HCT116 (cell line): Measurements from ENCODE around the gene ZNF304.

Source experiments
- CBX3 ChIP-seq: IDR thresholded peaks from 2 replicates; pipeline ENCODE4 v1.6.1; 2012; ENCODE audit warnings: low read depth
- EGR1 ChIP-seq: IDR thresholded peaks from 2 replicates; pipeline ENCODE4 v1.6.1; 2012; ENCODE audit warnings: low read depth
- EZH2 ChIP-seq: fragments of 200-600 bp; sonication (generic); IDR thresholded peaks from 2 replicates; pipeline ENCODE4 v1.6.1; 2017; ENCODE audit warnings: antibody characterized with exemption, mixed run types
- POLR2A ChIP-seq: IDR thresholded peaks from 2 replicates; pipeline ENCODE4 v1.7.0; 2011; ENCODE audit warnings: borderline replicate concordance; ENCODE audit not compliant: insufficient read depth, insufficient read length; ENCODE audit errors: extremely low read depth
- ZFX ChIP-seq: fragments of 450-650 bp; IDR thresholded peaks from 2 replicates; pipeline ENCODE4 v1.6.1; 2017
- TF ChIP-seq, protein P1 (sequence below), 3 experiments: fragments of 200-600 bp in 1 of 3; sonication (generic) in 1 of 3; IDR thresholded peaks in 2 of 3; conservative IDR thresholded peaks in 1 of 3; 2 replicates each; pipeline ENCODE4 v1.5.1; 2012 to 2017; ENCODE audit warnings: low read depth in 2 of 3, low read length in 2 of 3, antibody characterized with exemption in 1 of 3, borderline replicate concordance in 1 of 3, control low read depth in 1 of 3, mild to moderate bottlenecking in 1 of 3, mixed read lengths in 1 of 3, mixed run types in 1 of 3, moderate library complexity in 1 of 3; ENCODE audit not compliant: insufficient read depth in 1 of 3

DNA sequence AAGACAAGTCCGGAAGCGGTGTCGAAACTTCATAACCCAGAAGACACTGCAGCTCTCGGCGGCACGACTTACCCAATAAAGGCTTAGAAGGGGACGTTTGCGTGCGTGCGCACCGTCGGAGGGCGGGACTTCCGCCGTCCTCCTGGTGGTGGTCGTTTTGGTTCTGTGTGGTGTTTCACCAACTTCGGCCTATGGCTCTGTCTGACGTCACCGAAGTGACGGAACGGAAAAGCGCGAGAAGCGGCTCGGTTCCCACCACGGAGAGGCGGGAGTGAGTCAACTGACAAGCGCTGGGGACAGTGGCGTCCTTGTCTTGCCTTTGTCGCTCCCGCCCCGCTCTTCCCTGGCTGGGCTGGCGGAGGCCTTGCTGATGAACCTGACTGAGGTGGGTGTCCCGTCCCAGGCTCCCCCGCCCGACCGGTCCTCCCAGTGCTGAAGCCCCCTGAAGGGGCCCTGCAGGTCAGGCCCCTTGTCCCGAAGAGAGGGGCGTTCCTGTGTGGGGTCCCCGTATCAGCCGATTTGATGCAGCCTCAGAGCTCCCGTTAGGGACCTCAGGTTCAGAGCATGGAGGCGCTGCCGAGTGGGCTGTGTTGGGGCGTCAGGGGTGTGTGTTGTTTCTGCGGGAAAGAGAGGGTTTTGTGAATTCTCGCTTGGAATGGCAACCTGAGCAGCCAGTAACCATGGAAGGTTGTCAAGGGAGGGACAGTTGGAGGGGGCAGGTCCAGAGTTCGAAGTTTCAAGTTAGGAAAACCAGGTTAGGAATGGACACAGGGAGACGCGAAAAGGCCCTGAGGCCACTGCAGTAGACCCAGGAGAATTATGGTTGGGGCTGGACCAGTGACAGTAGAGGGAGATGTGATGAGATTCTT is 38.9 kb downstream of the ZNF304 start, which contains the start of gene ZNF548:
- TF ChIP-seq POLR2A (peak; percentile 39), ZFX (peak; percentile 37), EGR1 (no peak), CBX3 (no peak), EZH2 (no peak)
- TF ChIP-seq, protein P1, sequence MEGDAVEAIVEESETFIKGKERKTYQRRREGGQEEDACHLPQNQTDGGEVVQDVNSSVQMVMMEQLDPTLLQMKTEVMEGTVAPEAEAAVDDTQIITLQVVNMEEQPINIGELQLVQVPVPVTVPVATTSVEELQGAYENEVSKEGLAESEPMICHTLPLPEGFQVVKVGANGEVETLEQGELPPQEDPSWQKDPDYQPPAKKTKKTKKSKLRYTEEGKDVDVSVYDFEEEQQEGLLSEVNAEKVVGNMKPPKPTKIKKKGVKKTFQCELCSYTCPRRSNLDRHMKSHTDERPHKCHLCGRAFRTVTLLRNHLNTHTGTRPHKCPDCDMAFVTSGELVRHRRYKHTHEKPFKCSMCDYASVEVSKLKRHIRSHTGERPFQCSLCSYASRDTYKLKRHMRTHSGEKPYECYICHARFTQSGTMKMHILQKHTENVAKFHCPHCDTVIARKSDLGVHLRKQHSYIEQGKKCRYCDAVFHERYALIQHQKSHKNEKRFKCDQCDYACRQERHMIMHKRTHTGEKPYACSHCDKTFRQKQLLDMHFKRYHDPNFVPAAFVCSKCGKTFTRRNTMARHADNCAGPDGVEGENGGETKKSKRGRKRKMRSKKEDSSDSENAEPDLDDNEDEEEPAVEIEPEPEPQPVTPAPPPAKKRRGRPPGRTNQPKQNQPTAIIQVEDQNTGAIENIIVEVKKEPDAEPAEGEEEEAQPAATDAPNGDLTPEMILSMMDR (IDR thresholded peaks at IDR 0.05 in 2 of 3, conservative IDR thresholded peaks at IDR 0.05 in 1 of 3; ENCODE audit: borderline replicate concordance in 1 of 3, insufficient read depth in 1 of 3, low read depth in 2 of 3, low read length in 2 of 3): 0 out of 6 replicates have a peak, but pooled peaks of 1 of the 3 experiments have one; percentile 11
